Hepatocyte (in vitro differentiated cells): ENCODE results near the gene MAMDC2.

ENCODE experiments used
- CTCF ChIP-seq: fragments of 200-600 bp; sonication (generic); IDR thresholded peaks from 2 replicates; pipeline ENCODE4 v1.5.1; 2016; ENCODE audit warnings: antibody characterized with exemption, mild to moderate bottlenecking; ENCODE audit not compliant: poor library complexity
- EZH2 ChIP-seq: fragments of 200-600 bp; sonication (generic); IDR thresholded peaks from 2 replicates; pipeline ENCODE4 v1.6.1; 2016; ENCODE audit warnings: antibody characterized with exemption, mild to moderate bottlenecking, borderline replicate concordance
- EZH2phosphoT487 ChIP-seq: fragments of 200-600 bp; sonication (generic); IDR thresholded peaks from one replicate; pipeline ENCODE4 v1.6.1; 2018; ENCODE audit warnings: antibody characterized with exemption, mild to moderate bottlenecking, low read depth, moderate library complexity; ENCODE audit not compliant: unreplicated experiment, severe bottlenecking

- TF ChIP-seq EZH2 (no peak), CTCF (no peak), EZH2phosphoT487 (no peak)
Measured at GRCh38 chr9:70100362-70100761, 56.7 kb downstream of the MAMDC2 start.
